ENCODE data around the gene BEX4. TPM values are rescaled to one million over a fixed set of nuclear protein-coding genes. Genes with fewer than 3 reads are reported as not detected.
"Not testable (repeated sequence)": the region's sequence is repeated elsewhere in the genome, so short reads cannot be mapped to it uniquely, and the experiment has no call there.

BEX4 gene
- total RNA-seq, 2 experiments from 2014 or later = not detected

DNA sequence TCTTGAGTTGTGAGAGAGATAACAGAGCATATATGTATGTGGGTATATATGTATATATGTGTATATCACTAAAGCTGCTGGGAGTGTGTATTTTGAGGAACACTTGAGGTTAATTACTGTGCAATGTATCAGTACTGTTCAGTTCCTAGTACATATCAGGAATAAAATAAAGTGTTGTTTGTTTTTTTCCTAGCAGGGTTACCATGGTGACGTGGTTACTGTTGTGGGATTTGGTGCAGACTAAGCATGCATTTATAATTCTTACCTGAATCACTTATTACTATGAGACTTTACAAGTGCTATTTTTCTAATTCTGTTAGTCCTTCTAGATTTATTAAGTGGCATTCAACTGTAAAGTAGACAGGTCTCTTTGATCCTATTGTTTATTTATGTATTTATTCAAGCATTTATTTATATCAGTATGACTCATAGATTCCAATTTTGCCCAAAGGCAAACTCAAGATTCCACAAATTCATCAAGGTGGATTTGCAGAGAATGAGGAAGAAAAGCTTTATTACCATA, 26.9 kb upstream of the BEX4 start:
- ChIA-PET CTCF (ENCODE audit: unreplicated experiment) (no interaction called here), POLR2A (no interaction called here)
- Histone ChIP-seq H3K9me3 (ENCODE audit: low read length) (no peaks in the 10 kb centered on the region), H4K20me1 (ENCODE audit: insufficient read depth, low read length) (no peaks in the 10 kb centered on the region), H3K79me2 (ENCODE audit: insufficient read depth, low read depth, low read length) (no peaks in the 10 kb centered on the region), H3K4me1 (ENCODE audit: insufficient read depth, low read length, poor library complexity, severe bottlenecking) (no peaks in the 10 kb centered on the region), H3K4me3 (ENCODE audit: low read depth, low read length, poor library complexity, severe bottlenecking) (no peak overlapping the region), H3K27ac (ENCODE audit: low read depth, low read length, poor library complexity, severe bottlenecking) (no peak overlapping the region), H3K36me3 (ENCODE audit: insufficient read depth, low read length) (no peaks in the 10 kb centered on the region), H2AFZ (ENCODE audit: low read length) (no peak overlapping the region), H3K4me2 (ENCODE audit: low read length) (no peak overlapping the region), H3K9me2 (ENCODE audit: insufficient read depth, low read length) (no peaks in the 10 kb centered on the region)
- intact Hi-C loops (cut with micrococcal nuclease; ENCODE audit: unreplicated experiment) = no loop called here
- no peak for DNase-seq (ENCODE audit: low spot score)
- TF ChIP-seq EZH2phosphoT487 (IDR thresholded peaks at IDR 0.05; ENCODE audit: borderline replicate concordance, low read depth, low read length) (no peak), CTCF (conservative IDR thresholded peaks at IDR 0.05; ENCODE audit: low read length) (no peak)
- no TSS peak for BruUV-seq (replicated peaks)

- Histone ChIP-seq H3K36me3 (ENCODE audit: insufficient read depth, low read length) (no peaks in the 10 kb centered on the region), H2AFZ (ENCODE audit: low read length) (no peak overlapping the region), H3K4me1 (ENCODE audit: insufficient read depth, low read length, poor library complexity, severe bottlenecking) (no peaks in the 10 kb centered on the region), H3K4me3 (ENCODE audit: low read depth, low read length, poor library complexity, severe bottlenecking) (no peak overlapping the region), H3K4me2 (ENCODE audit: low read length) (no peak overlapping the region), H4K20me1 (ENCODE audit: insufficient read depth, low read length) (no peaks in the 10 kb centered on the region), H3K79me2 (ENCODE audit: insufficient read depth, low read depth, low read length) (no peaks in the 10 kb centered on the region), H3K9me2 (ENCODE audit: insufficient read depth, low read length) (no peaks in the 10 kb centered on the region), H3K27ac (ENCODE audit: low read depth, low read length, poor library complexity, severe bottlenecking) (no peak overlapping the region), H3K9me3 (ENCODE audit: low read length) (no peaks in the 10 kb centered on the region)
- DNase-seq (ENCODE audit: low spot score) = no peak
- ChIA-PET CTCF (ENCODE audit: unreplicated experiment) (no interaction called here), POLR2A (no interaction called here)
- intact Hi-C loops (cut with micrococcal nuclease; ENCODE audit: unreplicated experiment) = no loop called here
- TF ChIP-seq CTCF (conservative IDR thresholded peaks at IDR 0.05; ENCODE audit: low read length) = no peak
- no TSS peak for BruUV-seq (replicated peaks)
These were observed 17.1 kb upstream of the BEX4 start for GRCh38 chrX:103197721-103198306.

DNA sequence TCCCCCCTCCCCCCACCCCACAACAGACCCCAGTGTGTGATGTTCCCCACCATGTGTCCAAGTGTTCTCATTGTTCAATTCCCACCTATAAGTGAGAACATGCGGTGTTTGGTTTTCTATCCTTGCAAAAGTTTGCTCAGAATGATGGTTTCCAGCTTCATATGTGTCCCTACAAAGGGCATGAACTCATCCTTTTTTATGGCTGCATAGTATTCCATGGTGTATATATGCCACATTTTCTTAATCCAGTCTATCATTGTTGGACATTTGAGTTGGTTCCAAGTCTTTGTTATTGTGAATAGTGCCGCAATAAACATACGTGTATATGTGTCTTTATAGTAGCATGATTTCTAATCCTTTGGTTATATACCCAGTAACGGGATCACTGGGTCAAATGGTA, 16.2 kb upstream of the BEX4 start:
- H3K27ac ChIP-seq (ENCODE audit: low read depth, low read length, poor library complexity, severe bottlenecking); H4K20me1 ChIP-seq (ENCODE audit: insufficient read depth, low read length); CTCF ChIA-PET (ENCODE audit: unreplicated experiment); H3K4me2 ChIP-seq (ENCODE audit: low read length); H3K36me3 ChIP-seq (ENCODE audit: insufficient read depth, low read length); H3K9me3 ChIP-seq (ENCODE audit: low read length); DNase-seq (ENCODE audit: low spot score); H2AFZ ChIP-seq (ENCODE audit: low read length); H3K4me3 ChIP-seq (ENCODE audit: low read depth, low read length, poor library complexity, severe bottlenecking); H3K4me1 ChIP-seq (ENCODE audit: insufficient read depth, low read length, poor library complexity, severe bottlenecking); intact Hi-C loops (cut with micrococcal nuclease; ENCODE audit: unreplicated experiment); H3K9me2 ChIP-seq (ENCODE audit: insufficient read depth, low read length); POLR2A ChIA-PET; BruUV-seq (replicated peaks); H3K79me2 ChIP-seq (ENCODE audit: insufficient read depth, low read depth, low read length): not testable (repeated sequence)

Measured in OCI-LY7 (cell line).